ENCODE data around the gene RAMAC.

Gene RAMAC

DNA sequence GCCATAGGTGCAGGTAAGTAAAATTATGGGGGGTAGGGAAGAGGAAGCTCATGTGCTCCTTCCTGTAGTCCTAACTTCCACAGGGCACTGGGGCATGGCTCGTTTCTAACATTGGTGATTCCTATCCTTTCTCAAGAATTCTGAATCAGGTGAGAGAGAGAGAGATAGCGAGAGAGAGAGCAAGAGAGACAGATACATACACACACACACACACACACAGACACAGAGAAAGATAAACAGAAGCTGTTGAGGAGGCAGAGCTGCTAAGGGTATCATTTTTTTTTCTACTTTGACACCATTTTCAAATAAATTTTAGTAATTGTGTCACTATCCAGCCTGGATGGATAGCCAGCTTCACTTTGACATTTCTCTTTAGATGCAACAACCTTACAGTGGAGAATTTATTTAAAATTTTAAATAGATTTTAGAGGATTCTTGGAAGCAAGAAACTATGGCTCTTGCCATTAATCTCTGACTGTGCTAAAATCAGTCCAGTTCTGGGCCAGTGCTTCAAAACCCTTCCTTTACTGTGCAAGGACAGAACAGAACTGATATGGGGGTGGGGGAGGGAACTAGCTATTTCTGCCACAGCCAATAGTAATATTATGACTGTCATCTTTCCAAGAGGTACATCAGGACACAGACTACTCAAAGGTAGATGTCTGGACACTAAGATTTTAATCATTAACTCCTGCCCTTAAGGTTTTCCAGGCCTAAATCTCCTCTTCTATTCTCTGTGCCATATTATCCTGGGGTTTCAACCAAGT, 14.6 kb upstream of the RAMAC start:
- ATAC-seq (ENCODE audit: low read depth): no peak
- H3K27me3 ChIP-seq (ENCODE audit: insufficient read depth, poor library complexity, severe bottlenecking): no peaks in the 10 kb centered on the region
- no peaks in the 10 kb centered on the region for H3K4me1 ChIP-seq (ENCODE audit: insufficient read depth, poor library complexity, severe bottlenecking)
- H3K9me3 ChIP-seq (ENCODE audit: severe bottlenecking): no peaks in the 10 kb centered on the region
- H3K27ac ChIP-seq (ENCODE audit: poor library complexity, severe bottlenecking): no peak overlapping the region
- no peak overlapping the region for H3K4me3 ChIP-seq (ENCODE audit: severe bottlenecking)
- H3K36me3 ChIP-seq (ENCODE audit: low read depth): no peaks in the 10 kb centered on the region
- DNase-seq (ENCODE audit: low spot score): no peak
- TF ChIP-seq, protein P1, sequence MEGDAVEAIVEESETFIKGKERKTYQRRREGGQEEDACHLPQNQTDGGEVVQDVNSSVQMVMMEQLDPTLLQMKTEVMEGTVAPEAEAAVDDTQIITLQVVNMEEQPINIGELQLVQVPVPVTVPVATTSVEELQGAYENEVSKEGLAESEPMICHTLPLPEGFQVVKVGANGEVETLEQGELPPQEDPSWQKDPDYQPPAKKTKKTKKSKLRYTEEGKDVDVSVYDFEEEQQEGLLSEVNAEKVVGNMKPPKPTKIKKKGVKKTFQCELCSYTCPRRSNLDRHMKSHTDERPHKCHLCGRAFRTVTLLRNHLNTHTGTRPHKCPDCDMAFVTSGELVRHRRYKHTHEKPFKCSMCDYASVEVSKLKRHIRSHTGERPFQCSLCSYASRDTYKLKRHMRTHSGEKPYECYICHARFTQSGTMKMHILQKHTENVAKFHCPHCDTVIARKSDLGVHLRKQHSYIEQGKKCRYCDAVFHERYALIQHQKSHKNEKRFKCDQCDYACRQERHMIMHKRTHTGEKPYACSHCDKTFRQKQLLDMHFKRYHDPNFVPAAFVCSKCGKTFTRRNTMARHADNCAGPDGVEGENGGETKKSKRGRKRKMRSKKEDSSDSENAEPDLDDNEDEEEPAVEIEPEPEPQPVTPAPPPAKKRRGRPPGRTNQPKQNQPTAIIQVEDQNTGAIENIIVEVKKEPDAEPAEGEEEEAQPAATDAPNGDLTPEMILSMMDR (IDR thresholded peaks at IDR 0.05; ENCODE audit: poor library complexity, severe bottlenecking): no peak

DNA sequence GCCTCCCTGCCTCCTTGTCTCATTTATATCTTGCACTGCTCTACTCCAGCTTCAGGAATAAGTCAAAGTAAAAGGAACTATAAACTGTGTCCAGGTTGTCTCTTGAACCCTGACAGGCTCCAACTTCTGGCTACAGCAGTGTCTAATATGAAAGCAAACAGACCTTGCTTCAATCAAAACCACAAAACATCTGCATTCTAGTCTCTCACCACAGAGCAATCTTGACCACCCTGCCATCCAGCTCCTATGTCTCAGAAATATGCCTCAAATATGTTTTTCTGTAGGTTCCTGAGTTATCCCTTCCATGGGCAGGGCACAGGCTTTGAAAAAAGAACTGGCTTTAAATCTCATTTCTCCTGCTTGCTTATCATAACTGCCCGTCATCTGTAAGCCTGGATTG, 13.0 kb upstream of the RAMAC start:
- TF ChIP-seq, protein P1 (IDR thresholded peaks at IDR 0.05; ENCODE audit: poor library complexity, severe bottlenecking): no peak
- H3K27me3 ChIP-seq (ENCODE audit: insufficient read depth, poor library complexity, severe bottlenecking): no peaks in the 10 kb centered on the region
- H3K36me3 ChIP-seq (ENCODE audit: low read depth): no peaks in the 10 kb centered on the region
- H3K9me3 ChIP-seq (ENCODE audit: severe bottlenecking): no peaks in the 10 kb centered on the region
- no peaks in the 10 kb centered on the region for H3K4me1 ChIP-seq (ENCODE audit: insufficient read depth, poor library complexity, severe bottlenecking)
- DNase-seq (ENCODE audit: low spot score) (no peak), ATAC-seq (ENCODE audit: low read depth) (no peak)
- no peak overlapping the region for H3K27ac ChIP-seq (ENCODE audit: poor library complexity, severe bottlenecking)
- H3K4me3 ChIP-seq (ENCODE audit: severe bottlenecking): no peak overlapping the region

DNA sequence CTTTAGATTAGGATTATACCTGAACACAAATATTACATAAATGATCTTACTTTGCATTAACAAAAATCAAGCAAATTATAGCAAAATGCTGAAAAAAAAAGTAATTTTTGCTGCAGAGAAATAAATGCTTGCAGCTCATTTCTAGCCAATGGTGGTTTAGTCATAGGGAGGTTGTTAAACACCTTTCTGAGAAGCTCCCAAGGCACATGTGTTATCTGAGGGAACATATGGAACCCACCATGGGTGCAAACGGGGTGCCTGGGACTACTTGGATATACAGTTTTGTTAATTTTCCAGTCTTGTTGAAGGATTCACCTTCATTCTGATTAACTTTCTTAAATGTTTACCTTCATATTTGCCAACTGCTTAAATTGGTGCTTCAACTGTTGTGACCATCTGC, 8.9 kb upstream of the RAMAC start:
- Histone ChIP-seq H3K36me3 (ENCODE audit: low read depth) (no peaks in the 10 kb centered on the region), H3K27me3 (ENCODE audit: insufficient read depth, poor library complexity, severe bottlenecking) (no peaks in the 10 kb centered on the region), H3K9me3 (ENCODE audit: severe bottlenecking) (no peaks in the 10 kb centered on the region), H3K4me1 (ENCODE audit: insufficient read depth, poor library complexity, severe bottlenecking) (no peaks in the 10 kb centered on the region), H3K27ac (ENCODE audit: poor library complexity, severe bottlenecking) (no peak overlapping the region), H3K4me3 (ENCODE audit: severe bottlenecking) (no peak overlapping the region)
- no peak for ATAC-seq (ENCODE audit: low read depth)
- TF ChIP-seq, protein P1 (IDR thresholded peaks at IDR 0.05; ENCODE audit: poor library complexity, severe bottlenecking): no peak
- no peak for DNase-seq (ENCODE audit: low spot score)

DNA sequence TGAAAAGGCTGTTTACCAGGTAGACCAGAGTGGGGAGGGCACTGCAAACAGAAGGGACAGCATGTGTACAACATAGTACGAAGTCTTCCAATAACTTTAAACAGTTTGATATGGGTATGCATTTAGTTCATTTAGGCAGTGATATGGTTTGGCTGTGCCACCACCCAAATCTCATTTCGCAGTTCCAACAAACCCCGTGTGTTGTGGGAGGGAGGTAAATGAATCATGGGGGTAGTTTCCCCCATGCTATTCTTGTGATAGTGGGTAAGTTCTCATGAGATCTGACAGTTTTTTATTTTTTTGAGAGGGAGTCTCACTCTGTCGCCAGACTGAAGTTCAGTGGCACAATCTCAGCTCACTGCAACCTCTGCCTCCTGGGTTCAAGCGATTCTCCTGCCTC, 7.6 kb upstream of the RAMAC start:
- Histone ChIP-seq H3K27me3 (ENCODE audit: insufficient read depth, poor library complexity, severe bottlenecking) (no peaks in the 10 kb centered on the region), H3K27ac (ENCODE audit: poor library complexity, severe bottlenecking) (no peak overlapping the region), H3K36me3 (ENCODE audit: low read depth) (no peaks in the 10 kb centered on the region), H3K9me3 (ENCODE audit: severe bottlenecking) (no peaks in the 10 kb centered on the region), H3K4me3 (ENCODE audit: severe bottlenecking) (no peak overlapping the region), H3K4me1 (ENCODE audit: insufficient read depth, poor library complexity, severe bottlenecking) (no peaks in the 10 kb centered on the region)
- no peak for ATAC-seq (ENCODE audit: low read depth)
- TF ChIP-seq, protein P1 (IDR thresholded peaks at IDR 0.05; ENCODE audit: poor library complexity, severe bottlenecking): no peak
- no peak for DNase-seq (ENCODE audit: low spot score)

DNA sequence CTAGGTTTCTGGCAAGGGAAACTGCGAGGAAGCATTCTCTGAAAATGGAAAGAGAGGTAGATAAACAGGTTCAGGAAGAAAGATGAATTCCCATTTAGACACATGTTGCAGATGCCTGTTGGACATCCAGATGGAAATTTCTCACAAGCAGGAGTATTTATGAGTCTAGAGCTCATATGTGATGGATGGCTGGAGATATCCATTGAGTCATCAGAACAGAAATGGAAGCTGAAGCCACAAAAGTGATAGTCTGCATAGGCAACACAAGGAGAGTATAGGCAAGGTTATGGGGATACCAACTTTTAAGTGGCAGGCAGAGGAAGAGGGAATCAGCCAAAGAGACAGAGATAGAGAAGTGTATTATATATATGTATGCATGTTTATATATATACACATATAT, 6.3 kb upstream of the RAMAC start:
- DNase-seq (ENCODE audit: low spot score) (no peak), ATAC-seq (ENCODE audit: low read depth) (0 out of 3 replicates have a peak, but pooled peaks have one; percentile 14)
- TF ChIP-seq, protein P1 (IDR thresholded peaks at IDR 0.05; ENCODE audit: poor library complexity, severe bottlenecking): no peak
- Histone ChIP-seq H3K4me3 (ENCODE audit: severe bottlenecking) (no peak overlapping the region), H3K27ac (ENCODE audit: poor library complexity, severe bottlenecking) (no peak overlapping the region), H3K36me3 (ENCODE audit: low read depth) (no peaks in the 10 kb centered on the region), H3K4me1 (ENCODE audit: insufficient read depth, poor library complexity, severe bottlenecking) (no peaks in the 10 kb centered on the region), H3K9me3 (ENCODE audit: severe bottlenecking) (no peaks in the 10 kb centered on the region), H3K27me3 (ENCODE audit: insufficient read depth, poor library complexity, severe bottlenecking) (no peaks in the 10 kb centered on the region)
